Uterus (tissue), 4 donors: ENCODE measurements around the gene GRIK3. TPM values are rescaled to one million over a fixed set of nuclear protein-coding genes. Genes with fewer than 3 reads are reported as not detected.

Experiments
- DNase-seq, 2 donors: peaks; one replicate each; pipeline ENCODE4 v3.0.0-alpha.2; 2019 to 2020
- H3K27ac ChIP-seq, 2 donors: fragments of 200-600 bp; sonication (generic); 1 replicate in 1 of 2; 2 replicates in 1 of 2; pipeline ENCODE4 v1.5.1; 2016 to 2018
- H3K27me3 ChIP-seq, 2 donors: fragments of 200-600 bp; sonication (generic); one replicate each; pipeline ENCODE4 v1.5.1; 2018 to 2019; ENCODE audit warnings: control low read depth in 1 of 2
- H3K36me3 ChIP-seq, 2 donors: fragments of 200-600 bp; sonication (generic); one replicate each; pipeline ENCODE4 v1.5.1; 2019; ENCODE audit warnings: control low read depth in 1 of 2
- H3K4me1 ChIP-seq, 2 donors: fragments of 200-600 bp; sonication (generic); one replicate each; pipeline ENCODE4 v1.5.1; 2018 to 2019; ENCODE audit warnings: control low read depth in 1 of 2
- H3K4me3 ChIP-seq, 2 donors: fragments of 200-600 bp; sonication (generic); 1 replicate in 1 of 2; 2 replicates in 1 of 2; pipeline ENCODE4 v1.5.1; 2018 to 2019; ENCODE audit warnings: mild to moderate bottlenecking in 1 of 2
- H3K9me3 ChIP-seq, 2 donors: fragments of 200-600 bp; sonication (generic); one replicate each; pipeline ENCODE4 v1.5.1; 2019; ENCODE audit warnings: control low read depth in 1 of 2
- POLR2A ChIP-seq, 2 donors: fragments of 450-650 bp; IDR thresholded peaks; one replicate each; pipeline ENCODE4 v1.6.1; 2016; ENCODE audit warnings: antibody characterized with exemption in 2 of 2, mild to moderate bottlenecking in 1 of 2, moderate library complexity in 1 of 2
- intact Hi-C: fragments of 100-400 bp; cut with DNase I; formaldehyde crosslinking; loops from one replicate; pipeline ENCODE4 v1.15.1; 2023; ENCODE audit warnings: low total_unique reads
- total RNA-seq, 4 donors: library from RNA; depleted of rRNA in 3 of 4; stranded (reverse); fragments of >200 nt in 3 of 4; gene quantifications; one replicate each; pipeline versions ENCODE4 v1.1.0 to v1.2.4, GENCODE V29; 2014 to 2023
- TF ChIP-seq, protein P1 (sequence below), 4 experiments: fragments of 200-600 bp in 2 of 4; fragments of 450-650 bp in 2 of 4; sonication (generic) in 2 of 4; IDR thresholded peaks; one replicate each; pipeline ENCODE4 v1.5.1; 2016 to 2019; ENCODE audit warnings: antibody characterized with exemption in 4 of 4, mild to moderate bottlenecking in 2 of 4, moderate library complexity in 1 of 4
- donor health status: DM: yes; HTN: yes; CAD: no.

Gene GRIK3
- total RNA-seq, 4 donors from 2014 or later: 0.52 to 1.6 TPM; not detected in 2

DNA sequence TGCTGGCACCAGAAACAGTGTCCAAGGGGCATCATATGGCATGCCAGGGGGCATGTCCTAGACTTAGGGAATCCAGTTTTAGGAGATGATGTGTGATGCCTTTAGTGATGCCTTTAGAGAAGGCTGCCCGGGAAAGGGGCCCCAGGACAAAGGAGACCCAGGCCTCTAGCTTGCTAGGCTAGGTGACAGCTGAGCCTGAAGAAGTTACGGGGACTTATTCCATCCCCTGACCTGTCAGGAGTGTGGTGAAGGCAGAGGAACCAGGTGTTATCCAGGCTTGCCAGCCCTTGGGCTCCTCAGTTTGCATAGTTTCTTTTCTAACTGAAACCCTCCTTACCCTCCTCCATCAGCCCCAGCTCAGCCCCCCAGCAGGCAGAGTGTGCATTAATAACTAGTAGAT, 281.9 kb downstream of the GRIK3 start:
- no peak overlapping the region for H3K4me3 ChIP-seq
- intact Hi-C loops: no loop called here
- no peak for DNase-seq
- no peak overlapping the region for H3K27ac ChIP-seq
- no peaks in the 10 kb centered on the region for H3K4me1 ChIP-seq
- H3K27me3 ChIP-seq: no peaks in the 10 kb centered on the region
- no peak for TF ChIP-seq POLR2A (IDR thresholded peaks at IDR 0.05)
- TF ChIP-seq, protein P1, sequence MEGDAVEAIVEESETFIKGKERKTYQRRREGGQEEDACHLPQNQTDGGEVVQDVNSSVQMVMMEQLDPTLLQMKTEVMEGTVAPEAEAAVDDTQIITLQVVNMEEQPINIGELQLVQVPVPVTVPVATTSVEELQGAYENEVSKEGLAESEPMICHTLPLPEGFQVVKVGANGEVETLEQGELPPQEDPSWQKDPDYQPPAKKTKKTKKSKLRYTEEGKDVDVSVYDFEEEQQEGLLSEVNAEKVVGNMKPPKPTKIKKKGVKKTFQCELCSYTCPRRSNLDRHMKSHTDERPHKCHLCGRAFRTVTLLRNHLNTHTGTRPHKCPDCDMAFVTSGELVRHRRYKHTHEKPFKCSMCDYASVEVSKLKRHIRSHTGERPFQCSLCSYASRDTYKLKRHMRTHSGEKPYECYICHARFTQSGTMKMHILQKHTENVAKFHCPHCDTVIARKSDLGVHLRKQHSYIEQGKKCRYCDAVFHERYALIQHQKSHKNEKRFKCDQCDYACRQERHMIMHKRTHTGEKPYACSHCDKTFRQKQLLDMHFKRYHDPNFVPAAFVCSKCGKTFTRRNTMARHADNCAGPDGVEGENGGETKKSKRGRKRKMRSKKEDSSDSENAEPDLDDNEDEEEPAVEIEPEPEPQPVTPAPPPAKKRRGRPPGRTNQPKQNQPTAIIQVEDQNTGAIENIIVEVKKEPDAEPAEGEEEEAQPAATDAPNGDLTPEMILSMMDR (IDR thresholded peaks at IDR 0.05): no peak
- H3K36me3 ChIP-seq: no peaks in the 10 kb centered on the region
- no peaks in the 10 kb centered on the region for H3K9me3 ChIP-seq

DNA sequence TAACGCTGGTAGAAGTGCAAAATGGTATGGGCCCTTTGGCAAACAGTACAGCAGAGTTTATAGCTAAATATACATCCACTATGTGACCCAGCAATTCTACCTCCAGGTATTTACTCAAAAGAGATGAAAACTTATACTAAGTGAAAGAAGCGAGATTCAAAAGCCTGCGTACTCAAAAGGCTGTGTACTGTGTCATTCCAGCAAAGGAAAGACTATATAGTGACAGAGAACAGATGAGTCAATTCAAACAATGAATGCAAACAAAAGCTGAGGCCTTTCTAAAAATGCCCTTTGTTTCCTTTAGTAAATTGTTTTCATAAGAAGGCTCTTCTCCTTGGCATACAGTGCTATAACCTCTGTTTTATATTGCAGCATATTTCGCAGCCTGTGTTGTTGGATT, 282.8 kb downstream of the GRIK3 start:
- intact Hi-C loops: no loop called here
- TF ChIP-seq, protein P1 (IDR thresholded peaks at IDR 0.05): no peak
- TF ChIP-seq POLR2A (IDR thresholded peaks at IDR 0.05): no peak
- no peak overlapping the region for H3K27ac ChIP-seq
- no peaks in the 10 kb centered on the region for H3K36me3 ChIP-seq
- H3K9me3 ChIP-seq: no peaks in the 10 kb centered on the region
- H3K27me3 ChIP-seq: no peaks in the 10 kb centered on the region
- no peak for DNase-seq
- H3K4me3 ChIP-seq: no peak overlapping the region
- no peaks in the 10 kb centered on the region for H3K4me1 ChIP-seq

DNA sequence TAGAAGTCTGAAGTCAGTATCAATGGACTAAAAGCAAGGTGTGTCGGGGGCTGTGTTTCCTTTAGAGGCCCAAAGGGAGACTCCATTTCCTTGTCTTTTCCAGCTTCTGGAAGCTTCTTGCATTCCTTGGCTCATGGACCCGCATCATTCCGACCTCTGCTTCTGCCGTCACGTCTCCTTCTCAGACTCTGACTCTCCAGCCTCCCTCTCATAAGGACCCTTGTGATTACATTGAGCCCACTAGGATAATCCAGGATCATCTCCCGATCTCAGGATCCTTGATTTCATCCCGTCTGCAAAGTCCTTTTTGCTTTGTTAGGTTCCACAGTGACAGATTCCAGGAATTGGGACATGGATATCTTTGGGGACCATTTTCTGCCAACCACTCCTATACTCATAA, 285.8 kb downstream of the GRIK3 start:
- no peak for DNase-seq
- H3K4me3 ChIP-seq: no peak overlapping the region

More for the DNA sequence above, 285.8 kb downstream of the GRIK3 start:
- intact Hi-C loops: no loop called here
- Histone ChIP-seq H3K4me1 (no peaks in the 10 kb centered on the region), H3K27ac (no peak overlapping the region), H3K36me3 (no peaks in the 10 kb centered on the region), H3K27me3 (no peaks in the 10 kb centered on the region), H3K9me3 (no peaks in the 10 kb centered on the region)
- TF ChIP-seq POLR2A (IDR thresholded peaks at IDR 0.05): no peak
- TF ChIP-seq, protein P1 (IDR thresholded peaks at IDR 0.05): no peak
